GM15510 (cell line): ENCODE results near the gene NXN.

Experiments
- POLR2A ChIP-seq: IDR thresholded peaks from 3 replicates; pipeline ENCODE4 v1.6.1; 2011; ENCODE audit warnings: borderline replicate concordance; ENCODE audit not compliant: insufficient read length; ENCODE audit errors: extremely low read depth

The NXN gene

DNA sequence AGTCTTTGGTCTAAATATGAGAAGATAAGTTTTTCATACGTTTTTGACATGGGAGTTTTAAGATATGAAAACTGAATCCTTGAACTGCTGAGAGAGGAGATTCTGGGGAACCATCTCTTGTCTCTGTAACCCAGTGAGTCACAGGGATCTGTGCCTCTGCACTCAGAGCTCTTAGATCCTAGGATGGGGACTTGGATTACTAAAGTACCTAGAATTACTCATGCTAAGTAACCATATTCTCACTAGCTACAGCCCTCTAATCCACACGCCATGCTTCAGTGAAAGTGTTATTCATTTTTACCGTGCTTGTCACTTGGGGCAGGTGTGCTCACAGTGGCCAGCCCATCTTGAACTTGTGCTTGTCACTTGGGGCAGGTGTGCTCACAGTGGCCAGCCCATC lies 195.4 kb downstream of the NXN start:
- TF ChIP-seq POLR2A = no peak

DNA sequence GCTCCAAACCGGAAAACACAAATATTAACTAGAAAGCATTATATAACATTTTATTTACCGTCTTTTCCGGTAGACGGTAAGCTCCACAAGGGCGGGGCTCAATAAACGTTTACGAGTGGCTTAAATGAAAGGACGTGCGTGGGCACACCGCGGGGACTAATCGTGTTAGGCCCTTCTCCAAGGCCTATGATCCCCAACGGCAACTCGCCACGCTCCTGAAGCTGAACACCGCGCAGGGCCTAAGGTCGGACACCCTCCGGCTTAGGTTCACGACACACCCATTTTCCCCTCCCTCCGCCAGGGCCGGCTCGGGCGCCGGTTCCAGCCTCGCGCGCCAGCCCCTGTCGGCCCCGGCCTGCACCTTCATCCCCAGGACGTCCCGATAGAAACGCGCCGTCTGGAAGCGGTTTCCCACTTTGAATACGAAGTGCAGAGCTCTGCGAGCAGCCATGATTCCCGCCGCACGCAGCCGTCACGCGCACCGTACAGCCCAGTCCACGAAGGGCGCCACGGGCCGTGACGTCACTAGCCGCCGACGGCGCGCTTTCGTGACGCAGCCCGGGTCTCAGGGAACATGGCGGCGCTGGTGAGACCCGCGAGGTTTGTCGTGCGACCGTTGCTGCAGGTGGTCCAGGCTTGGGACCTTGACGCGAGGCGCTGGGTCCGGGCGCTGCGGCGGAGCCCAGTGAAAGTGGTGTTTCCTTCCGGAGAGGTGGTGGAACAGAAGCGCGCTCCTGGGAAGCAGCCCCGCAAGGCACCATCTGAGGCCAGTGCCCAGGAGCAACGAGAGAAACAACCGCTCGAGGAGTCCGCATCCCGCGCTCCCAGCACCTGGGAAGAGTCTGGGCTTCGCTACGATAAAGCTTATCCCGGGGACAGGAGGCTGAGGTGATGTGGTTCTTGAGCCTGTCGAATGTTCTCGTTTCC lies 197.5 kb downstream of the NXN start, which contains the start of the genes GLOD4 and MRM3:
GLOD4 (minus strand) TSS at position 476 of the 927 bp plus-strand sequence; CDS start at position 451, 25 bp downstream.
MRM3 (plus strand) TSS at position 549 of the 927 bp plus-strand sequence; CDS start at position 575, 26 bp downstream.
- TF ChIP-seq POLR2A = peak; percentile 92

DNA sequence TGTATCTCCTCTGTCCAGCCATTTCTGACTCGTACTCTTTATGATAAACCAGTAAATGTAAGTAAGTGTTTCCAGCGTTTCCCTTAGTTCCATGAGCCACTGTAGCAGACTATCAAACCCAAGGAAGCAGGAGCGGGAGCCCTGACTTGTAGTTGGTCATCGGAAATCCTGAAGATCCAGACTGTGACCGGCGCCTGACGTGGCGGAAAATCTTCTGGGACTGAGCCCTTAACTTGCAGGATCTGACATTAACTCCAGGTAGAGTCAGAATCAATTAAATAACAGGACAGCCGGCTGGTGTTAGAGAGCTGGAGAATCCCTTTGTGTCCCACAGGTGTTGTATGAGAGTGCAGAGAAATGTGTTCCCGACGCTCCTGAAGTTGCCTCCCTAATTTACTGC lies 201.5 kb downstream of the NXN start:
- TF ChIP-seq POLR2A = no peak

DNA sequence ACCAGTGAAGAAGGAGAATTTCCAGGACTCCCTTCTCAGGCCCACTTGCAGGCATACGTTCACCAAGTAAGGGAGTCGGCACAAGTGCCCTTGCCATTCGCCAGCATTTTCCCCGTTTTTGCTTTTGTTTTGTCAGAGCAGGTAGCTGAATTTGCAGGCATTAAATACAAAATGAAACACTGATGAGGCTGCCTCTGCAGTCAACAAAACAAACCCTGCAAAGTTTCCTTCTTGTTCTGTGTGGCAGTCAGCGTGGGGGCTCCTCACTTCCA lies 205.3 kb downstream of the NXN start:
- TF ChIP-seq POLR2A = no peak

DNA sequence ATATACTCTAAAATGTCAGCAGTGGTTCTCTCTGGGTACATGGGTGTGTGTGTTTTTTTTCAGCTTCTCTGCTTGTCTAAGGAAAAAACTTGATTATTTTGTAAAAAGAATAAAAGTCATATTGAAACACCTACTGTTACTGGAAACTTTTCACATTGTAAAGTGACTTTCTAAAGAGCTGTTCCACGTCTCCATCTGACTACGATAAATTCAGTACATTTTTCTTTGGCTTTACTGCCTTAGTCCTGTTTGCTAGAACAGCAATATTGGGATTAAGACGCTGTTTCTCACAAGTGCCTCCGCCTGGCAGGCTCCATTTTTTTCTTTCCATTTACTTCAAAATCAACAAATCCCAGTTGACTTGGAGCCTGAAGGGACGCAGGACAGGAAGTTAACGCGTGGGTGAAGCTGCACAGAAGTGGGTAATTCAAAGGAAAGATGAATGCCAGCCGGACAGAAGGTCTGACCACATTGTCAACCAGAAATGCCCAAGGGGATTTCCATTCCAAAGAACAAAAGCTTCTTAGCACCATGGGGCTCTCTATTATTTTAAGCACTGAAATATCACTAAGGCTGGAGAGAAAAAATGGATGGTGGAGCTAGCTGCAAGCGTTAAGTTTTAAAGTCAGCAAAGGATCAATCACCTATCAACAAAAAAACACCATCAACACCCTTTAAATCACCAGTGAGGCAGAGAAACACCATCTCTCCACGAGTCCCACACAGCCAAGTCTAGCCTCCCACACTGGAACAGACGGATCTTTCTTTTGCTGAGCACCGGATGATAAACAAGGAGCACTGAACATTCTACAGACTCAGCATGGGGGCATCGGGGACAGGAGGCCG lies 205.9 kb downstream of the NXN start:
- no peak for TF ChIP-seq POLR2A

DNA sequence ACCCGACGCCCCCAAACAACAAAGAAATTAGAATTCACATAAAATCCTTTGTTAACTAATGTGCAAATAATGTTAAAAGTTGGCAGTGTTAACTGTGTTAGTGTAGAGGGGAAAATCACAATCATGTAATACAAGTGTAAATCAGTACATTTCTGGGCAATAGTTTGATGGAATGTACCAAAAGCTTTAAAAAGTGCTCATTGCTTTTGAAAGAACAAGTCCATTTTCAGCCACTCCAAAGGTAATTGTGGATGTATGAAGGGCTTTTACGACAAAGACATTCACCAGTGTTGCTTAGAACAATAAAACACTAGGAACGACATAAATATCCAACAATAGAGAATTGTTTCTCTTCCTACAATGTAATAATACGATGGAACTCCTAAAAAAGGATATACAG lies 206.6 kb downstream of the NXN start:
- TF ChIP-seq POLR2A = no peak

DNA sequence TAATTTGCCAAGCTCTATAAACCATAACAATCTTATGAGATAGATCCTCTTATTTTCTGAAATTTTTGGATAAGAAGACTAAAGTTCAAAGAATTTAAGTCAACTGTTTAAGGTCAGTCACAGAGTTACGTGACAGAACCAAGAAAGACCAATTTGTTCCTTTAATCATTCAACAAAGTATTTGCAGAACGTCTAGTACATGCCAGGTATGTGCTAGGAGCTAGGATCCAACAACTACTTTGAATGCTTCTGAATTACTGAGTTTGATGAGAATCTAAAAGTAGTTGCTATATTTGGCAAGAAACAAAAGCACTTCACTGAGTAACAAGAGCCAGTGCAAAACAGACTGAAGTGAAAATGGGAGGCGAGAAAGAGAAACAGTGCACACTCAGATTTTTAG lies 212.5 kb downstream of the NXN start:
- no peak for TF ChIP-seq POLR2A

DNA sequence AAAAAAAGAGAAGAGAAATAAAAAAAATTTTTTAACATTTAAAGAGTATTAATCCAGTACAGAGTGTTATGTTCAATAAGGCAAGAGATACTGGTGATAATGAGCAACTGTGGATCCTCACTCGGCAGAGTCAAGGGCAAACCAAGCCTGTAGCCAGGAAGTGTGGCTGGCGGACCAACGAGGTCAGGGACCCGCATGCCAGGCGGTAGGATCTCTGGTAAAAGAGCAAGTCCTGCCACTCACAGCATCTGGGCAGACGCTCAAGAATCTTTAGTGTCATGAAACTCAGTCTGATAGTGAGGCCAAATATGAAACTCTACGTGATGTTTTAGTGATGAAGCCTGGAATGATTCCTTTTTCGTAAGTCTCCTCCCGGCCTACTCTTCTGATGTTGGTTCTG lies 219.2 kb downstream of the NXN start:
- TF ChIP-seq POLR2A = no peak

DNA sequence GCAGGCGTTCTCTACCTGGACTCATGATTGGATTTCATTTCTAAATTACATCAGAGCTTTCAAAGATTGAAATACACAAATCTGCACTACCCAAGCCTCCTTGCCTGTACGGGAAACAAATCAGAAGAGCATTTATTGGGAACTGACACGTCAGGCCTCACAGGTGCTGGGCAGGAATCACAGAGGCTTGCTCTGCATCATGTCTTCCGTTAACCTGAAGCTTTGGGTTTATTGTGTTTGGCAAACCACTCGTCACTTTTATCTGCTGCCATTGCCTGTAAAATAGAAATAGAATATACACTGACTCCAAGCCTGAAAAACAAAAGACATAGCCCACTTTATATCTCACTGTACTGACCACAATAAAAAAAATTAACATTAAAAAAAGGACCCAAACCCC lies 219.6 kb downstream of the NXN start:
- TF ChIP-seq POLR2A = no peak

DNA sequence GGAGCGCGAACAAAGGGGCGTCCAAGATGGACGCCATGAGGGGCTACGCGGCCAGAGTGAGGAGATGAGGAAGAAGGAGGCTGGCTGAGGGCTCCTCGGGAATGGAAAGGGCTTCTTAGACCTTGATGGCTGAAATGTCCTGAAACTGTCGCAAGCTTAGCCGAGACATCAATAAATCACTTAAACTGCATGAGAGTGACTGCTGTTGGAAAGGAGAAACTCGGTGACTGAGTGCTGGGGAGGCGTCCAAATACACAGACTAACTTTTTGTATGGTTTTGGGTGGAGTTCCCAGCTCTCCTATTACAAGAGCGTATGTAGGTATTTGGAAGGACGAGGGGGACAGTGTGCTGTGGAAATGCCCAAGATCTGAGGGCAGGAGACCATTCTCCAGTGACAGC lies 226.2 kb downstream of the NXN start:
- TF ChIP-seq POLR2A = no peak

DNA sequence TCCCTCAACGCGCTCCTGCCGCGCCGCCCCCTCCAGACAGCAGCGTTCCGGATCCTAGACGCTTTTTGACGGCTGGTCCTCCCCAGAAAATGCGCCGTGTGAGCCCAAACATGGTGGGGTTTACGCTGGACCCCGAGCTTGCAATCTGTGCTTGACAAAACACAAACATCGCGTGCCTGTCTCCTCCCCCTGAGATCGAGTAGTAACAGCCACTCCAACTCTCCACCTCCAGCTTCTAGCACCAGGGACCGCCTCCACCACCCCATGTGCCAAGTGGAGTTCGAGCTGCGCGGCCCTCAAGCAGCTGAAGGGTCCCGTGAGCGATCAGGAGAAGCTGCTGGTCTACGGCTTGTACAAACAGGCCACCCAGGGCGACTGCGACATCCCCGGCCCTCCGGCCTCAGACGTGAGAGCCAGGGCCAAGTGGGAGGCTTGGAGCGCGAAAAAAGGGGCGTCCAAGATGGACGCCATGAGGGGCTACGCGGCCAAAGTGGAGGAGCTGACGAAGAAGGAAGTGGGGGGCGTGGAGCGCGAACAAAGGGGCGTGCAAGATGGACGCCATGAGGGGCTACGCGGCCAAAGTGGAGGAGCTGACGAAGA lies 226.9 kb downstream of the NXN start:
- no peak for TF ChIP-seq POLR2A

DNA sequence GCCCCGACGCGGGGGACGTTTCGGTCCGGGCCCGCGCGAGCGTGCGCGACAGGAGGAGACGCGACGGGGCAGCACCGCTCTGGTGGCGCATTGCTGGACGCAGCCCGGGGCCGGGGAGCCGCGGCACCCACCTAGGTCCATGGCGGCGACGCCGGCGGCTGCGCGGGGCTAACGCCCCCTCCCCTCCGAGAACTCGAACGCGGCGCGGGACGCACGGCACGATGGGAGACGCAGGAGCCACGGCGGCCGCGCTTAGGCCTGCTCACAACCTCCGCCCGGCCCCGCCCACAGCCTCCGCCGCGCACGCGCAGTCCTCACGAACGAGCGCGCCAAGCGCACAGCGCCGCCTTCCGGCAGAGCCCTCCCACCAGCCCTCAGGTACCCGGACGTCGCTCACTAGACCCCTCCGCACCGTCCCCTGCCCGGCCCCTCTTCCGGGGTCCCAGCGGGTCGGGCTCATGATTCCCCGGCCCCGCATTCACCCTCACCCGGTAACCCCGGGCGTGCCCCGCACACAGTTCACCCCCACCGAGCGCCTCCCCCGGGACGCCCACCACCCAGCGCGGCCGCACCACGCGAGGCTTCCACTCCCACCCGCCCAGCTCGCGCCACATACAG lies 227.5 kb downstream of the NXN start, which contains the start of gene GEMIN4:
GEMIN4 (minus strand) TSS at position 263 of the 618 bp plus-strand sequence; CDS start at position 141, 122 bp downstream.
- TF ChIP-seq POLR2A = peak; percentile 90

DNA sequence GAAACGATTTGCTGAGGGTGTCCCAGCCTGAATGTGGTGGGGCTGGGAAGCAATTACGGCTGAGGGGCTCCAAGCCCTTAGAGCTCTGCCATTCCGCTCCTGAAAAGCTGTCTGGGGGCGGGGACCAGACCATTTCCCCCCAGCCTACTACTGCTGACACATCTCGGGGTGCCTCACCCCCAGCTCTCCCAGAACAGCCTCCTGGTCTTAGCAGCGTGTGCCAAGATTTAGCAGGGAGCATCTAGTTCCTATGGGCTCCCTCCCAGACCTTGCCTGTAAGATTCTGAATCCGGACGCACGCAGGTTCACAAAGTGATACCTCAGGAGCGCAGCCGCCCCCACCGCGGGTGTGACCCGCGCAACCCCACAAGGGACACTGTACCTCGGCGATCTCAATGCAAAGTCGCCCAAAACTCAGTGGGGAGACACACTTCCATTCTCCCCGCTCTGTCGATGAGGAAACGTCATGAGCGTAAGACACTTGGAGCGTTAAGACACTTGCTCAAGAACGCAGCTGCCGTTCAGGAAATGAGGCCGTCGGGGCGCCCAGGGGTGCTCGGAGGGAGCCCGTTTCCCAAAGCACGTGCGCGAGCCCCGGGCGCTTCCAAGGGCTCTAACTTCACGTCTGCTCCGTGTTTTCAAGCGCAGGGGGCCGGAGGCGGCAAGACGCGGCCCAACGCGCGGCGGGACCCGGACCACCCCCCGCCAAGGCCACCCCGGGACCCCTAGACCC lies 228.1 kb downstream of the NXN start:
- TF ChIP-seq POLR2A = no peak
